ENCODE measurements around the gene CACNB1.

DNA sequence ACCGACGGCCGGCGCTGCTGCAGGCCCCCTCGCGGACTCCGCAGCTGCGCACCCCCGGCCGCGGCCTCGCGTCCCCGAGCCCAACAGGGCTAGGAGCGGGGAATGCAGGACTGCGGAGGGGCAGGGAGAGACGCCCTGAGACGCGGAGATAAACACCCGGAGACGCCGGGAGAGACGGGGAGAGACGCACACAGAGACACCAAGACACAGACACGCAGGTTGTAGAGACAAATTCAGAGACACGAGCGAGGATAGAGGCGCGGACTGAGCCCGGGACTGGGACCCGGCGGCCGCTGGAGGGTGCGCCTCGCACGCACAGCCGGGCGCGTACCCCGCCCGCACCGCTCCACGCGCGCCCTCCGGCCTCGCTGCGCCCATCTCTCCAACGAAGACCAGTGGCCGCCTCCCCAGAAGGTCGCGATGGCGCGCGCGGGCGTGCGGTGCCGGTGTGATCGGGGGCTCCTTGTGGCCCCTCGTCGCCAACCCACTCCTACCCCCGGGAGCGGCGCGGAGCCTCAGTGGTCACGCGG is 27.4 kb upstream of the CACNB1 start:
- TF ChIP-seq EP300 (IDR thresholded peaks at IDR 0.05): no peak
- TF ChIP-seq, protein P1, sequence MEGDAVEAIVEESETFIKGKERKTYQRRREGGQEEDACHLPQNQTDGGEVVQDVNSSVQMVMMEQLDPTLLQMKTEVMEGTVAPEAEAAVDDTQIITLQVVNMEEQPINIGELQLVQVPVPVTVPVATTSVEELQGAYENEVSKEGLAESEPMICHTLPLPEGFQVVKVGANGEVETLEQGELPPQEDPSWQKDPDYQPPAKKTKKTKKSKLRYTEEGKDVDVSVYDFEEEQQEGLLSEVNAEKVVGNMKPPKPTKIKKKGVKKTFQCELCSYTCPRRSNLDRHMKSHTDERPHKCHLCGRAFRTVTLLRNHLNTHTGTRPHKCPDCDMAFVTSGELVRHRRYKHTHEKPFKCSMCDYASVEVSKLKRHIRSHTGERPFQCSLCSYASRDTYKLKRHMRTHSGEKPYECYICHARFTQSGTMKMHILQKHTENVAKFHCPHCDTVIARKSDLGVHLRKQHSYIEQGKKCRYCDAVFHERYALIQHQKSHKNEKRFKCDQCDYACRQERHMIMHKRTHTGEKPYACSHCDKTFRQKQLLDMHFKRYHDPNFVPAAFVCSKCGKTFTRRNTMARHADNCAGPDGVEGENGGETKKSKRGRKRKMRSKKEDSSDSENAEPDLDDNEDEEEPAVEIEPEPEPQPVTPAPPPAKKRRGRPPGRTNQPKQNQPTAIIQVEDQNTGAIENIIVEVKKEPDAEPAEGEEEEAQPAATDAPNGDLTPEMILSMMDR (IDR thresholded peaks at IDR 0.05): no peak

Measured in tibial nerve (tissue), 4 donors.